NT2/D1 (cell line): ENCODE data around the gene FBXO36.

Experiments
- YY1 ChIP-seq: IDR thresholded peaks from 2 replicates; pipeline ENCODE4 v1.6.1; 2011; ENCODE audit not compliant: insufficient read length, insufficient read depth
- ZNF274 ChIP-seq: IDR thresholded peaks from 2 replicates; pipeline ENCODE4 v1.6.1; 2011; ENCODE audit warnings: mild to moderate bottlenecking, low read depth, low read length

DNA sequence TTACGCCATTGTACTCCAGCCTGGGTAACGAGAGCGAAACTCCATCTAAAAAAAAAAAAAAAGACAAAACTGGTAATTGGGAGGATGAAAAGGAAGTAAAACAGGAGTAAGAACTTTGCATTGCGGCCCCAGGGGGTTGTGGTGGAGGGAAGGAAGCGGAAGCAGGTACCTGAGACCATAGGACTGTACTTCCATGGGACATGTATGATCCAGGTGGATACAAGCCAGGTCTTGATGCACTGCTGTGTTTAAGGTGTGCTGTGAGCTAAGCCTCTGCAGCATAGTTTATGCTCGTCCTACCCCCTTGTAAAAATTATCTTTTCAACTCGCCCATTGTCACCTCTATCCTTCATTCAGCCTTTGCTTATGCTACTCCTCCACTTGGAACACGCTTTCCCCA lies 23.7 kb downstream of the FBXO36 start:
- TF ChIP-seq YY1, result no peak
- TF ChIP-seq ZNF274, result no peak
